ENCODE results near the gene OR2AG1.
"Not testable (repeated sequence)": the region's sequence is repeated elsewhere in the genome, so short reads cannot be mapped to it uniquely, and the experiment has no call there.

OR2AG1 gene

DNA sequence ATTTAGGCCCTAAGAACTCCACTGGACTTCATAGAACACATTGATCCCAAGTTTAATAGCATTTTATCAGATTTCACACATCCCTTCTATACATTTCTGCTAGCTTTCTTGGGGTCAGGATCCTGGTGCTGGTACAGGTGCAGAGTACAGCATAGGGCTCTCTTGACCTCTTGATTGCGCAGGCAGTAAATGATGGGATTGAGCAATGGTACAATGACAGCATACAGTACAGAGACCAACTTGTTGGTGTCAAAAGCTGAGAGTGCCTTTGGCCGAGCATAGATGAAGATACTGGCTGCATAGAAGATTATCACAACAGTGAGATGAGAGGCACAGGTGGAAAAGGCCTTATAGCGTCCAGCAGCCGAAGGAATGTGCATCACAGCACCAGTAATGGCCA lies 11.8 kb downstream of the OR2AG1 start:
- no peak for DNase-seq

- DNase-seq: no peak
Observed at GRCh38 chr11:6799402-6799801, 16.6 kb downstream of the OR2AG1 start, which contains the start of gene OR6A2. TSS of gene OR6A2 (minus strand) at chr11:6799689. CDS start at chr11:6795708, 3,981 bp downstream.

DNA sequence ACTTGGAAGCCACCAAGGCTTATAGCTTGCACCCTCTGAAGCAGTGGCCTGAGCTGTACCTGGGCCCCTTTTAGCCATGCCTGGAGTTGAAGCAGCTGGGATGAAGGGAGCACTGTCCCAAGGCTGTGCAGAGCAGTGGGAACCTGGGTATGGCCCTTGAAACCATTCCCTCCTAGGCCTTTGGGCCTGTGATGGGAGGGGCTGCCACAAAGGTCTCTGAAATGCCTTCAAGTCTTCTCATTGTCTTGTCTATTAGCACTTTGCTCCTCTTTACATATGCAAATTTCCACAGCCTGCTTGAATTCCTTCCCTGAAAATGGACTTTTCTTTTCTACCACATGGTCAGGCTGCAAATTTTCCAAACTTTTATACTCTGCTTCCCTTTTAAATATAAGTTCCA lies 18.3 kb downstream of the OR2AG1 start:
- DNase-seq: not testable (repeated sequence)

- peak; percentile 2 for DNase-seq
Observed at GRCh38 chr11:6812390-6813005, 29.7 kb downstream of the OR2AG1 start.

DNA sequence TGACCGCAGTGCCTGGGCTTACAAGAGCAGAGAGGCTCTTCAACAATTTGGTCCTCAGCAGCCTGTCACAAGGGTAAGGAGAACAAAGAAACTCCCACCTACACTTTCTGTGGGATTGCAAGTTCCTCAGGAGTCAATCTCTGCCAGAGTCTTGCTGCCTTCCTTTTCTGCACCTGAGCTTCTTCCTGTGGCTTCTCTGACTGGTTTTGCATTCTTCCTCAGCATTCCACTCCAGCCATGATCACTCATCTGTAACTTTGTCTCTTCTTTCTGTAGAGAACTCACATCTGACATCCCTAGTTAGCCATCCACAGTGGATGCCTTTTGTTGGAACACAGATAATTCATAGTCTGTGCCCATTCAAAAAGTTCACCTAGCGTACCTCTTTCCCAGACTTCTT lies 30.8 kb downstream of the OR2AG1 start:
- DNase-seq: no peak

DNA sequence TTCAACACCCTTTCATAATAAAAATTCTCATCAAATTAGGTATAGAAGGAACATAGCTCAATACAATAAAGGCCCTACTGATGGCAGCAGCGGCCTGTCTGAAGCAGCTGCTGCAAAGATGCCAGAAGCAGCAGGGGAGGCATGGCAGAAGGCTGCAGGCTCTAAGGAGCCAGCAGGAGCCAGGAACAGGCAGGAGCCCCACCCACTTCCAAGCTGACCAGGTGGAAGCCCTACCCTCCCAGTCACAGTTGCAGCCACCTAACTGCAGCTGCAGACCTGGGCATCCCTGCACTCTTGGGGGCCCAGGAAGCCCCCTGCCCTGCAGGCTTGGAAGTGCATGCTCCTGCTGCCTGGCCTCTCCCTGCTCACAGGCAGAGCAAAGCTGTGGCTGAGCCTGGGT lies 34.9 kb downstream of the OR2AG1 start:
- DNase-seq: no peak

DNA sequence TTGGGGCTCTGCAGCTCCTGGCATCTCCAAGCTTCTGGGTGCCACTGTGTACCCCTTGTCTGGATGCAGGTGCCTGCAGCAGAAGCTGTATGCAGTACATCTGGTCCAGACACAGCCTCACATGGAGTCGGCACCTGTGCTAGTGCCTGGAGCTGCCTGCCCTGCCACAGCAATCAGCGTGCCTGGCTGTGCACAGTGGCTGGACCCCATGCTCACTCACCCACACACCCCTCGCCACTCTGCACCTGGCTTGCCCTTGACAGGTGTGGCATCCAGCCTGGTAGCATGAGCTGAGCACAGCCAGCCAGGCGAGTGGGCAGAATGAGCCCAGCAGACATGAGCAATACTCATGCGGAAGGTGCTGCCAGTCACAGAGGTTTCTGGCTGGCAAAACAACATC lies 36.1 kb downstream of the OR2AG1 start:
- no peak for DNase-seq

GRCh38 chr11:6824136-6824823 lies 41.5 kb downstream of the OR2AG1 start:
- no peak for DNase-seq

GRCh38 chr11:6825231-6825744 lies 42.5 kb downstream of the OR2AG1 start:
- DNase-seq: no peak

DNA sequence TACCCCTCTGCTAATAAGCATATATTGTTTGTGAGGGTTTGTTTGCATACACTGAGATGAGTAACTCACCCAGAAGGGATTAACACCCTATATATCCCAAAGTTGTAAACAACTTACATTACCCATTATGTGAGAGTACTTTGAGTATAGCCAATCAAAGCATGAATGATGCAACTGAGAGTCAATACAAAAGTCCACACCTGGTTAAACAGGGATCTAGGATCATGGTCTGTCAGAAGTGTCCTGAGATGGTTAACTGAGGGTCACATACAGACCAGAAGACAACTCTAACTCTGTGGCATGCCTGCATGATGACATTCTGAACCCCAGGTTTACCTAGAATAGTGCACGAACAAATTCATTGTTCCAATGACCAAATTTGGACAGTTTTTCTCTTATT lies 45.3 kb downstream of the OR2AG1 start:
- no peak for DNase-seq

DNA sequence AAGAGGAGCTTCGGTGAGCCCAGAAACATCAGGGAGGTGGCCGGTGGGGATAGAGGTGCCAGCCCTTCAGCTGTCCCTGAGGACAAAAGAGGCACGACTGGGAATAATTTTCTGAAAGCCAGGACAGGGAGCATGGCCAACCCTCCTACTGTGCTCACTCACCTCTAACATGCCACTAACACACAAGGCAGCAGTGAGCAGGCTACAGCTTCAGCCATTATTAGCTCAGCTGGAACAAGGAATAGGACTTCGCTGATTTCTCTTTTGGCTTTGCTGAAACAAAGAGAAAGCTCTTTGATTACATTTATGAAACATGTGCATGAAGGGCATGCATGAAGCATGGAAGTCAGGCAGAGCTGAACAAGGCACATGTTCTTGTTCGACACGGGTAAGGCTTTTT lies 50.5 kb downstream of the OR2AG1 start:
- no peak for DNase-seq

DNA sequence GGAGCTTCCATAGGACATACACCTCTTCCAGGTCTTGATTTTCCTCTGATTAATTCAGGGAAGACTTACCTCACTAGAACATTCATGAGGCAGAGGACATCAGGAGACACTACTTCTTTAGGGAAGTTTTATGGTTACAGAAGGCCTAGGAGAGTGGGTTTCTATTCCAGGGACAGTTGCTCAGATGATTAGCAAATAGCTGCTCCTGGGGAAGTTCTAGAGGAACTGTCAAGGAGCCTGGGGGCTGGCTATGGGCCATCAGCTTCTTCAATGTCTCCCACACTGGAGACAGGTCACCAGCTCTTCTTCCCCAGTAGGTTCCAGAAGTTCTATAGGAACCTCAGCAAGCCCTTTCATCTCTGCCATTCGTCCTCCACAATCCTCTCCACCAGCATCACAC lies 51.2 kb downstream of the OR2AG1 start:
- no peak for DNase-seq

Data from SIG-M5 (cell line).